Stimulated activated CD4-positive, alpha-beta T cell treated with anti-CD3 and anti-CD28 coated beads, TNF-alpha, amount 100 ng/mL, for 1 hour (primary cell): ENCODE measurements around the gene PPP1R13B.
"Not testable (repeated sequence)": the region's sequence is repeated elsewhere in the genome, so short reads cannot be mapped to it uniquely, and the experiment has no call there.

ENCODE experiments used
- DNase-seq, 3 donors: peaks; one replicate each; pipeline ENCODE4 v3.0.0-alpha.2; 2020; ENCODE audit warnings: low read depth in 3 of 3, low spot score in 1 of 3

The PPP1R13B gene

GRCh38 chr14:103847451-103848174 is at the start of gene PPP1R13B:
TSS of gene PPP1R13B (minus strand) at chr14:103847575. CDS start at chr14:103847307, 268 bp downstream.
- DNase-seq, result peak; percentile 87 to 98 (median 90)

- no peak for DNase-seq
Measured at GRCh38 chr14:103896578-103896977, 49.2 kb upstream of the PPP1R13B start.

GRCh38 chr14:103894723-103895059 is 47.3 kb upstream of the PPP1R13B start:
- no peak for DNase-seq

- DNase-seq, result no peak
Measured at GRCh38 chr14:103894034-103894722, 46.8 kb upstream of the PPP1R13B start.

GRCh38 chr14:103892247-103892646 is 44.9 kb upstream of the PPP1R13B start:
- DNase-seq, result no peak

GRCh38 chr14:103891667-103892215 is 44.4 kb upstream of the PPP1R13B start:
- no peak for DNase-seq

- no peak for DNase-seq
Measured at GRCh38 chr14:103890821-103891666, 43.7 kb upstream of the PPP1R13B start.

- DNase-seq, result no peak
Measured at GRCh38 chr14:103890052-103890371, 42.6 kb upstream of the PPP1R13B start.

- DNase-seq, result no peak
Measured at GRCh38 chr14:103889313-103890051, 42.1 kb upstream of the PPP1R13B start.

- not testable (repeated sequence) for DNase-seq
Measured at GRCh38 chr14:103889002-103889312, 41.6 kb upstream of the PPP1R13B start.

GRCh38 chr14:103887557-103888115 is 40.3 kb upstream of the PPP1R13B start:
- DNase-seq, result no peak

GRCh38 chr14:103887170-103887501 is 39.8 kb upstream of the PPP1R13B start:
- no peak for DNase-seq

GRCh38 chr14:103886304-103887169 is 39.2 kb upstream of the PPP1R13B start:
- DNase-seq, result no peak

- DNase-seq, result no peak
Measured at GRCh38 chr14:103885509-103885932, 38.1 kb upstream of the PPP1R13B start.

- no peak for DNase-seq
Measured at GRCh38 chr14:103884854-103885253, 37.5 kb upstream of the PPP1R13B start.

GRCh38 chr14:103883263-103883523 is 35.8 kb upstream of the PPP1R13B start:
- no peak for DNase-seq

- no peak for DNase-seq
Measured at GRCh38 chr14:103882503-103883262, 35.3 kb upstream of the PPP1R13B start.

GRCh38 chr14:103881268-103882201 is 34.2 kb upstream of the PPP1R13B start:
- no peak for DNase-seq
